Bronchial epithelial cell (primary cell): ENCODE data around the gene CROCC. TPM values are rescaled to one million over a fixed set of nuclear protein-coding genes. Genes with fewer than 3 reads are reported as not detected.
"Not testable (repeated sequence)": the region's sequence is repeated elsewhere in the genome, so short reads cannot be mapped to it uniquely, and the experiment has no call there.

Experiments used
- DNase-seq: peaks from one replicate; pipeline ENCODE4 v3.0.0-alpha.2; 2010; ENCODE audit warnings: low read depth
- FAIRE-seq: peaks from 2 replicates; lab custom pipeline; 2011; peaks lifted over from hg19 to GRCh38; lab: Jason Lieb, UNC
- H3K27me3 ChIP-seq: 2 replicates; pipeline ENCODE4 v1.5.1; 2011; ENCODE audit warnings: low read length; ENCODE audit not compliant: control insufficient read depth, insufficient read depth
- H3K36me3 ChIP-seq: 2 replicates; pipeline ENCODE4 v1.5.1; 2011; ENCODE audit warnings: low read length; ENCODE audit not compliant: control insufficient read depth, insufficient read depth
- H3K4me3 ChIP-seq: 2 replicates; pipeline ENCODE4 v1.5.1; 2011; ENCODE audit warnings: mild to moderate bottlenecking, low read depth, low read length, control low read depth
- CTCF ChIP-seq: IDR thresholded peaks from 2 replicates; pipeline ENCODE4 v1.5.1; 2011; ENCODE audit warnings: mild to moderate bottlenecking, moderate library complexity, low read length, control low read depth, inconsistent platforms; ENCODE audit not compliant: insufficient read depth, severe bottlenecking
- total RNA-seq: library from RNA; depleted of rRNA; stranded (reverse); fragments of >200 nt; gene quantifications from 2 replicates; pipeline ENCODE4 v1.2.1, GENCODE V29; 2014

Gene CROCC
- total RNA-seq, 1 donor from 2014 or later = 20.3 TPM

- FAIRE-seq, H3K36me3 ChIP-seq, H3K27me3 ChIP-seq, H3K4me3 ChIP-seq, DNase-seq: not testable (repeated sequence)
Measured at GRCh38 chr1:16897653-16898052, 24.1 kb upstream of the CROCC start.

- not testable (repeated sequence) for H3K36me3 ChIP-seq, H3K27me3 ChIP-seq, FAIRE-seq, H3K4me3 ChIP-seq, DNase-seq
Measured at GRCh38 chr1:16898298-16898697, 23.4 kb upstream of the CROCC start.

- H3K27me3 ChIP-seq, H3K4me3 ChIP-seq, H3K36me3 ChIP-seq, DNase-seq, FAIRE-seq: not testable (repeated sequence)
Measured at GRCh38 chr1:16899020-16899419, 22.7 kb upstream of the CROCC start.

- FAIRE-seq (no peak), DNase-seq (no peak)
- Histone ChIP-seq H3K4me3 (no peak overlapping the region), H3K27me3 (no peaks in the 10 kb centered on the region), H3K36me3 (no peaks in the 10 kb centered on the region)
- TF ChIP-seq CTCF = peak; percentile 18
Measured at GRCh38 chr1:16900751-16901150, 21.0 kb upstream of the CROCC start.

- not testable (repeated sequence) for FAIRE-seq, H3K4me3 ChIP-seq, H3K36me3 ChIP-seq, DNase-seq, H3K27me3 ChIP-seq
Measured at GRCh38 chr1:16901371-16901770, 20.4 kb upstream of the CROCC start.

GRCh38 chr1:16903054-16903453, 18.7 kb upstream of the CROCC start:
- H3K27me3 ChIP-seq = no peaks in the 10 kb centered on the region
- FAIRE-seq (no peak), DNase-seq (peak; percentile 57)
- H3K4me3 ChIP-seq = no peak overlapping the region
- no peaks in the 10 kb centered on the region for H3K36me3 ChIP-seq
- TF ChIP-seq CTCF = no peak

GRCh38 chr1:16903458-16903796, 18.3 kb upstream of the CROCC start:
- no peaks in the 10 kb centered on the region for H3K27me3 ChIP-seq
- TF ChIP-seq CTCF = no peak
- H3K4me3 ChIP-seq = no peak overlapping the region
- DNase-seq (no peak), FAIRE-seq (no peak)
- H3K36me3 ChIP-seq = no peaks in the 10 kb centered on the region

- H3K36me3 ChIP-seq = no peaks in the 10 kb centered on the region
- DNase-seq (peak; percentile 94), FAIRE-seq (peak; percentile 18)
- no peaks in the 10 kb centered on the region for H3K27me3 ChIP-seq
- H3K4me3 ChIP-seq = peak overlapping the region; percentile 55
- TF ChIP-seq CTCF = no peak
Measured at GRCh38 chr1:16904560-16905109, 17.1 kb upstream of the CROCC start.
